Activated CD8-positive, alpha-beta T cell treated with anti-CD3 and anti-CD28 coated beads, Interleukin-2, amount 10 ng/mL, durations not matched to agents 7 days and 5 days (primary cell): ENCODE measurements around the gene KCTD14. TPM values are rescaled to one million over a fixed set of nuclear protein-coding genes. Genes with fewer than 3 reads are reported as not detected.
"Not testable (repeated sequence)": the region's sequence is repeated elsewhere in the genome, so short reads cannot be mapped to it uniquely, and the experiment has no call there.

Experiments used
- ATAC-seq: fragments of 150-1000 bp; cut with Tn5 transposase; one replicate; pipeline ENCODE4 v1.10.0; 2021; ENCODE audit warnings: moderate library complexity
- CTCF ChIA-PET: fragments of 350-600 bp; sonication (Branson Sonifier 250); formaldehyde crosslinking; loops from one replicate; lab custom pipeline; 2021; ENCODE audit warnings: antibody characterized with exemption; lab: Charles Lee
- POLR2A ChIA-PET: fragments of 350-600 bp; sonication (Branson Sonifier 250); formaldehyde crosslinking; loops from one replicate; lab custom pipeline; 2021; ENCODE audit warnings: antibody characterized with exemption; lab: Charles Lee
- DNase-seq: peaks from one replicate; pipeline ENCODE4 v3.0.0-alpha.2; 2020
- H3K27ac Mint-ChIP-seq: one replicate; pipeline ENCODE4 v1.8.0; 2021; ENCODE audit warnings: mild to moderate bottlenecking, mixed read lengths
- H3K27me3 Mint-ChIP-seq: one replicate; pipeline ENCODE4 v1.8.0; 2021; ENCODE audit warnings: low read depth, mixed read lengths
- H3K36me3 Mint-ChIP-seq: one replicate; pipeline ENCODE4 v1.8.0; 2021; ENCODE audit warnings: low read depth, mixed read lengths
- H3K4me1 Mint-ChIP-seq: one replicate; pipeline ENCODE4 v1.8.0; 2021; ENCODE audit warnings: low read depth, mixed read lengths
- H3K4me3 Mint-ChIP-seq: one replicate; pipeline ENCODE4 v1.8.0; 2021; ENCODE audit warnings: mild to moderate bottlenecking, mixed read lengths
- H3K9me3 Mint-ChIP-seq: one replicate; pipeline ENCODE4 v1.8.0; 2022; ENCODE audit warnings: mixed read lengths; ENCODE audit not compliant: insufficient read depth
- total RNA-seq, 2 experiments: library from RNA; stranded (reverse); gene quantifications; one replicate each; pipeline ENCODE4 v1.2.3, GENCODE V29; 2021

Gene KCTD14
- total RNA-seq, 2 experiments from 2014 or later, result 0.21 to 0.47 TPM

DNA sequence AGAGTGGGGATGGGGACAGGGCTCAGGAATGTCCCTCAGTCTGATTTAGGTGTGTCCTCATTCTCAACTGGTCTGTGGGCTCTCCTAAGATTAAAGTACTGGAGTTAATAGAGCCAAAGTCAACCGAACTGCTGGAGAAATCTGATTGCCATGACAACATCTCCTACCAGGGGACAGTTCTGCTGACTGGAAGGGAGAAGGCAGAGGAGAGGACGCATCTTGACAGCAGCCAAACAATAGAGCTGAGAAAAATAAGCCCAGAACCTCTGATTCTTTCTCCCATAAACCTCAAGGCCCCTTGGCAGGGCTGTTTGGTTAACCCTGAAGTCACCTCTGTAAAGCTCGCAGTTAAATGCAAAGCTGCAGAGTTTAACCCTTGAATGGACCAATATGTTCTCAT lies 2.8 kb downstream of the KCTD14 start:
- Mint-ChIP-seq H3K4me3 (no peak overlapping the region), H3K27me3 (peaks cover 19% of the 10 kb centered on the region), H3K9me3 (no peaks in the 10 kb centered on the region), H3K36me3 (no peaks in the 10 kb centered on the region), H3K27ac (no peak overlapping the region), H3K4me1 (peaks cover 3% of the 10 kb centered on the region)
- ATAC-seq (no peak), DNase-seq (no peak)
- ChIA-PET POLR2A (no interaction called here), CTCF (interaction anchor here (0.9 kb wide), 1 partner anchor 26 kb away, joined by 5 read pairs; no protein-coding TSS in a partner anchor)

DNA sequence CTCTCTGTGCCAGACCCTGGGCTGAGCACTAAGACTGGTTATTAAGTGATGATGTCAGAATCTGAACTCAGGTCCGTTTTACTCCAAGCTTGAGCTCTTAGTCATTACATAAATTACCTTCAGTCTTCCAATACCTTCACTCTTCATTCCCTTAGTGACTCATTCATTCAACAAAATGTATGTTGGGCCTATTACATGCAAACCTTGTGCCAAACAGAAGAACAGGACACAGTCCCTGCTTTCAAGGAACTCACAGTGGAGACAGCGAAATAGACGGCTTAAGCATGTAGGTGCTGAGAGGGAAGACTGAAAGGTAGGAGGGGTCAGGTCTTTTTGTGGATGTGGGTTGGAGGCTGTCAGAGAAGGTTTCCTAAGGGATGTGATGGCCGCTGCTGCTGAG lies 3.3 kb downstream of the KCTD14 start:
- H3K27me3 Mint-ChIP-seq, result peaks cover 22% of the 10 kb centered on the region
- ATAC-seq, result no peak
- H3K36me3 Mint-ChIP-seq, result no peaks in the 10 kb centered on the region
- ChIA-PET CTCF (no interaction called here), POLR2A (no interaction called here)
- no peaks in the 10 kb centered on the region for H3K9me3 Mint-ChIP-seq
- H3K27ac Mint-ChIP-seq, result no peak overlapping the region
- H3K4me1 Mint-ChIP-seq, result peaks cover 3% of the 10 kb centered on the region
- no peak for DNase-seq
- no peak overlapping the region for H3K4me3 Mint-ChIP-seq

- Mint-ChIP-seq H3K27ac (no peak overlapping the region), H3K4me1 (no peaks in the 10 kb centered on the region), H3K9me3 (no peaks in the 10 kb centered on the region), H3K27me3 (peaks cover 8% of the 10 kb centered on the region), H3K36me3 (no peaks in the 10 kb centered on the region), H3K4me3 (no peak overlapping the region)
- CTCF ChIA-PET, result interaction anchor here (1.9 kb wide), 1 partner anchor 30 kb away, joined by 4 read pairs; no protein-coding TSS in a partner anchor
- DNase-seq, result no peak
- POLR2A ChIA-PET, result no interaction called here
- ATAC-seq, result no peak
Observed at GRCh38 chr11:78015878-78016277, 7.2 kb downstream of the KCTD14 start.

DNA sequence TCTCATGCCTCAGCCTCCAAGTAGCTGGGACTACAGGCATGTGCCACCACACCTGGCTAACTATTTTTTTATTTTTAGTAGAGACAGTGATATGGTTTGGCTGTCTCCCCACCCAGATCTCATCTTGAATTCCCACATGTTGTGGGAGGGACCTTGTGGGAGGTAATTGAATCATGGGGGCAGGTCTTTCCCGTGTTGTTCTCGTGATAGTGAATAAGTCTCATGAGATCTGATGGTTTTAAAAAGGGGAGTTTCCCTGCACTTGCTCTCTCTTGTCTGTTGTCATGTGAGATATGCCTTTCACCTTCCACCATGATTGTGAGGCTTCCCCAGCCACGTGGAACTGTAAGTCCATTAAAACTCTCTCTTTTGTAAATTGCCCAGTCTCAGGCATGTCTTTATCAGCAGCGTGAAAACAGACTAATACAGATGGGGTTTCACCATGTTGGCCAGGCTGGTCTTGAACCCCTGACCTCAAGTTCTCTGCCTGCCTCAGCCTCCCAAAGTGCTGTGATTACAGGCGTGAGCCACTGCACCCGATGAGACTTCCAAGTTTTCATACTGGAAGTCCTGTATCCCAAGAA lies 8.0 kb downstream of the KCTD14 start:
- H3K9me3 Mint-ChIP-seq, H3K36me3 Mint-ChIP-seq, CTCF ChIA-PET, ATAC-seq, DNase-seq, H3K27me3 Mint-ChIP-seq, H3K4me1 Mint-ChIP-seq, H3K27ac Mint-ChIP-seq, H3K4me3 Mint-ChIP-seq, POLR2A ChIA-PET: not testable (repeated sequence)

GRCh38 chr11:78011301-78011700 lies 11.8 kb downstream of the KCTD14 start:
- ChIA-PET CTCF (no interaction called here), POLR2A (no interaction called here)

GRCh38 chr11:78010755-78011154 lies 12.3 kb downstream of the KCTD14 start:
- ATAC-seq, result no peak
- POLR2A ChIA-PET, result no interaction called here
- Mint-ChIP-seq H3K27ac (no peak overlapping the region), H3K36me3 (no peaks in the 10 kb centered on the region), H3K4me1 (no peaks in the 10 kb centered on the region), H3K27me3 (peaks cover 3% of the 10 kb centered on the region), H3K4me3 (no peak overlapping the region), H3K9me3 (no peaks in the 10 kb centered on the region)
- no peak for DNase-seq
- CTCF ChIA-PET, result no interaction called here

More at GRCh38 chr11:78011301-78011700, 11.8 kb downstream of the KCTD14 start:
- peaks cover 3% of the 10 kb centered on the region for H3K27me3 Mint-ChIP-seq
- H3K9me3 Mint-ChIP-seq, result no peaks in the 10 kb centered on the region
- no peaks in the 10 kb centered on the region for H3K4me1 Mint-ChIP-seq
- H3K27ac Mint-ChIP-seq, result no peak overlapping the region
- H3K36me3 Mint-ChIP-seq, result no peaks in the 10 kb centered on the region
- H3K4me3 Mint-ChIP-seq, result no peak overlapping the region
- DNase-seq, result no peak
- ATAC-seq, result no peak

DNA sequence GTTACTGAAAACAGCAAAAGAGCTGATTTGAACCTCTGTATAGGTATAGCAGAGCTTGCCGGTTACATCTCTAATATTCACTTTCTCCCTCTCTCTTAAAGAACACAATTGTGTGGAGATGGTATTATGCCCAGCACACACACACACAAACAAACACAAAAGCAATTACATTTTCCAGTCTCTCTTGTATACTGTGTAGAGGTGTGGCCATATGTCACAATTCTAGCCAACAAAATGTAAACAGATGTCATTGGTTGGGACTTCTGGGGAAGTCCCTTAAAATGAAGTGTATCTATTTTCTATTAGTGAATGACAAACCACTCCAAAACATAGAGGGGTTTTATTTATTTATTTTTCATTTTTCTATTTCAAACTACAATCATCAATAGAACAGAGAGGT lies 12.8 kb downstream of the KCTD14 start:
- H3K27ac Mint-ChIP-seq, result no peak overlapping the region
- ChIA-PET CTCF (no interaction called here), POLR2A (no interaction called here)
- no peaks in the 10 kb centered on the region for H3K9me3 Mint-ChIP-seq
- DNase-seq (no peak), ATAC-seq (no peak)
- peaks cover 3% of the 10 kb centered on the region for H3K27me3 Mint-ChIP-seq
- no peaks in the 10 kb centered on the region for H3K4me1 Mint-ChIP-seq
- H3K36me3 Mint-ChIP-seq, result no peaks in the 10 kb centered on the region
- no peak overlapping the region for H3K4me3 Mint-ChIP-seq

DNA sequence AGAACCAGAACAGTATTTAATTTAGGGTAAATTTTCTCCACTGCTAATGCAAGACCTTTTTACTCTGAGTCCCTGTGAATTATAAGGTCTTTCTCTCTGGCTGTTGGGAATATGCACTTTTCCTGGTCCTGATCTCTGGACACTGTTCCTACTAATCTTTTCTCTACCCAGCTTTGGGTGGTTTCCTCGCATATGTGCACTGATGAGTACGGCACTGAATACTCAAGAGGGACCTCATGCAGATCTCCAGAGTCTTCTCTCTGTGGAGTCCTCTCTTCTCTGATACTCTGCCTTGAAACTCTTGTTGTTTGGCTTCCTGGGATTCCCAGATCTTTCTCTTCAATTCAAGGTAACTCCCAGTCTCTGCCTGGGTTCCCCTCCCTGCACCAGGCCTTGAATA lies 14.0 kb downstream of the KCTD14 start:
- H3K27ac Mint-ChIP-seq, result no peak overlapping the region
- POLR2A ChIA-PET, result interaction anchor here (0.7 kb wide), 1 partner anchor 131 kb away, joined by 3 read pairs; no protein-coding TSS in a partner anchor

GRCh38 chr11:78000193-78000592 lies 22.9 kb downstream of the KCTD14 start:
- DNase-seq, result peak; percentile 68
- CTCF ChIA-PET, result interaction anchor here (0.8 to 2.1 kb wide), 10 partner anchors 8 to 564 kb away, joined by 3 to 12 read pairs (median 3); partner anchors contain the start of gene NDUFC2

More for the DNA sequence above, 14.0 kb downstream of the KCTD14 start:
- ATAC-seq (no peak), DNase-seq (no peak)
- CTCF ChIA-PET, result no interaction called here
- H3K9me3 Mint-ChIP-seq, result no peaks in the 10 kb centered on the region
- H3K27me3 Mint-ChIP-seq, result peaks cover 3% of the 10 kb centered on the region
- H3K4me3 Mint-ChIP-seq, result no peak overlapping the region
- no peaks in the 10 kb centered on the region for H3K4me1 Mint-ChIP-seq
- H3K36me3 Mint-ChIP-seq, result no peaks in the 10 kb centered on the region

GRCh38 chr11:77999446-78000030 lies 23.5 kb downstream of the KCTD14 start:
- ATAC-seq (no peak), DNase-seq (no peak)
- H3K27ac Mint-ChIP-seq, result no peak overlapping the region
- peaks cover 14% of the 10 kb centered on the region for H3K4me1 Mint-ChIP-seq
- ChIA-PET CTCF (interaction anchor here (0.8 to 2.1 kb wide), 10 partner anchors 8 to 565 kb away, joined by 3 to 12 read pairs (median 3); partner anchors contain the start of gene NDUFC2), POLR2A (interaction anchor here (0.6 kb wide), 1 partner anchor 179 kb away, joined by 3 read pairs; the partner anchor contains the start of gene RSF1)
- H3K36me3 Mint-ChIP-seq, result no peaks in the 10 kb centered on the region
- H3K9me3 Mint-ChIP-seq, result no peaks in the 10 kb centered on the region
- no peak overlapping the region for H3K4me3 Mint-ChIP-seq
- peaks cover 3% of the 10 kb centered on the region for H3K27me3 Mint-ChIP-seq

More at GRCh38 chr11:78000193-78000592, 22.9 kb downstream of the KCTD14 start:
- peaks cover 3% of the 10 kb centered on the region for H3K27me3 Mint-ChIP-seq
- POLR2A ChIA-PET, result no interaction called here
- peaks cover 11% of the 10 kb centered on the region for H3K4me1 Mint-ChIP-seq
- H3K4me3 Mint-ChIP-seq, result no peak overlapping the region
- ATAC-seq, result peak; percentile 83
- no peaks in the 10 kb centered on the region for H3K36me3 Mint-ChIP-seq
- no peaks in the 10 kb centered on the region for H3K9me3 Mint-ChIP-seq
- no peak overlapping the region for H3K27ac Mint-ChIP-seq

DNA sequence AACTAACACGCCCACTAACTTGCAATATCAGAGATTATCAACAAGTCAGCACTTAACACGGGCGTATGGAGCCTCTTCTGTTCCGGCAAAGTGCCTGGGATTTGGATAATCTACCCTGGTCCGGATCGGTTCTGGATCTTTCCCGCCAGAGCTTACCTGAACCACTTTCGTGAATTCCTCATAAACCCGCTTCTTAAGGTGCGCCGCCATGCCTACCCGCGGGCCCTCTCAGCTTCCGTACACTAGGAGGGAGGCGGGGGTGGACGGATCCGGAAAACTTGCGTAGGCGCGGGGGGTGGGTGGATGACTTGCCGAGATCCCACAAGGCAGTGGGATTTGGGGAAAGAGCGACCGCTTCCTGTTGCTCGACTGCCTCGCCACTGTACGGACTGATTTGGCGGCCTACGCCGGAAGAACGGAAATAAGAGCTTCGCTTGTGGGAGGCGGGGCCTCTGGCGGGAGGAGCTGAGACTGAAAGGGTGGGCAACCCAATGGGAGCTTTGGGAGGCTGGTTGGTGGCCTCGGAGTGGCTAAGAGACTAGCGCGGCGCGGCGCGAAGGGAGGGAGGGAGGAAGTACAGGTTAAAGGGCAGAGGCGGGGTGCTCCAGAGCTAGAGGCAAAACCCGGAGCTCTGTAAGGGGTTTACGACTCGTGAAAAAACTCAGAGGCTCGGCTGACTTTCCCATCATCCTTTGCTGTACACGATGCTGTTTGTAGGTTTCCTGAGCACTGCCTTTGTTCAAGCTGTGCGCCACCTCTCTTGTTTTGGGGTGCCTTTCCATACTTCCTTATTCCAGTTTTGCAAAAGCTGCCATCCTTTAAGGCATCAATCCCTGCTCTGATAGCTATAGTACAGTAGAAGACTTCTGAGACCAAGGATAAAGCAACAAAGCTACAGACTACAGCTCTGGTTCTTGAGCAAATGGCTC lies 28.4 kb downstream of the KCTD14 start, which contains the start of gene INTS4:
Gene INTS4, minus strand, starts transcription at position 235 of the 929 bp plus-strand sequence. Its CDS starts 25 bp downstream, at position 210.
- DNase-seq (peak; percentile 99), ATAC-seq (peak; percentile 99)
- Mint-ChIP-seq H3K36me3 (peaks cover 6% of the 10 kb centered on the region), H3K4me1 (peaks cover 24% of the 10 kb centered on the region), H3K27ac (peak within 1 kb of the TSS; percentile 89), H3K4me3 (peak within 1 kb of the TSS; percentile 94), H3K9me3 (no peaks in the 10 kb centered on the region), H3K27me3 (no peaks in the 10 kb centered on the region)
- POLR2A ChIA-PET, result interaction anchor here (0.6 to 2.5 kb wide), 15 partner anchors 9 to 1960 kb away, joined by 3 to 17 read pairs (median 3); partner anchors contain the start of genes ALG8, GAB2 and RSF1
- CTCF ChIA-PET, result interaction anchor here (0.6 to 2.3 kb wide), 13 partner anchors 9 to 947 kb away, joined by 3 to 25 read pairs (median 4); partner anchors contain the start of genes AAMDC, ALG8, AQP11 and RSF1
